Activated CD4-positive, alpha-beta memory T cell treated with anti-CD3 and anti-CD28 coated beads for 36 hours (primary cell): ENCODE measurements around the gene FXYD6. TPM values are rescaled to one million over a fixed set of nuclear protein-coding genes. Genes with fewer than 3 reads are reported as not detected.

Experiments used
- CTCF ChIA-PET: fragments of 350-600 bp; sonication (Branson Sonifier 250); formaldehyde crosslinking; loops from one replicate; lab custom pipeline; 2021; ENCODE audit warnings: antibody characterized with exemption, inconsistent platforms; lab: Charles Lee
- POLR2A ChIA-PET: fragments of 350-600 bp; sonication (Branson Sonifier 250); formaldehyde crosslinking; loops from one replicate; lab custom pipeline; 2021; ENCODE audit warnings: antibody characterized with exemption; lab: Charles Lee
- DNase-seq: peaks from one replicate; pipeline ENCODE4 v3.0.0-alpha.2; 2020
- H3K27ac Mint-ChIP-seq: one replicate; pipeline ENCODE4 v1.8.0; 2021; ENCODE audit warnings: mixed read lengths
- H3K27me3 Mint-ChIP-seq: one replicate; pipeline ENCODE4 v1.8.0; 2021; ENCODE audit warnings: mixed read lengths
- H3K36me3 Mint-ChIP-seq: one replicate; pipeline ENCODE4 v1.8.0; 2021; ENCODE audit warnings: mixed read lengths
- H3K4me1 Mint-ChIP-seq: one replicate; pipeline ENCODE4 v1.8.0; 2021; ENCODE audit warnings: low read depth, mixed read lengths
- H3K4me3 Mint-ChIP-seq: one replicate; pipeline ENCODE4 v1.8.0; 2021; ENCODE audit warnings: mild to moderate bottlenecking, mixed read lengths
- H3K9me3 Mint-ChIP-seq: one replicate; pipeline ENCODE4 v1.8.0; 2021; ENCODE audit warnings: mixed read lengths
- intact Hi-C: fragments of 100-400 bp; cut with micrococcal nuclease; formaldehyde crosslinking; loops from one replicate; pipeline ENCODE4 v1.15.1; 2023
- total RNA-seq, 2 experiments: library from RNA; stranded (reverse); gene quantifications; one replicate each; pipeline ENCODE4 v1.2.3, GENCODE V29; 2021

The FXYD6 gene
- total RNA-seq, 2 experiments from 2014 or later, result 0.26 to 0.61 TPM

- H3K27ac Mint-ChIP-seq, result no peak overlapping the region
- no peaks in the 10 kb centered on the region for H3K4me1 Mint-ChIP-seq
- intact Hi-C loops, result no loop called here
- no peaks in the 10 kb centered on the region for H3K36me3 Mint-ChIP-seq
- ChIA-PET CTCF (interaction anchor here (0.7 to 2.4 kb wide), 3 partner anchors 45 to 152 kb away, joined by 3 to 7 read pairs (median 3); no protein-coding TSS in a partner anchor), POLR2A (no interaction called here)
- no peaks in the 10 kb centered on the region for H3K27me3 Mint-ChIP-seq
- H3K4me3 Mint-ChIP-seq, result no peak overlapping the region
- no peak for DNase-seq
- H3K9me3 Mint-ChIP-seq, result no peaks in the 10 kb centered on the region
These were observed 25.1 kb upstream of the FXYD6 start for GRCh38 chr11:117901601-117902000.

- DNase-seq, result no peak
- Mint-ChIP-seq H3K36me3 (no peaks in the 10 kb centered on the region), H3K4me3 (no peak overlapping the region), H3K9me3 (no peaks in the 10 kb centered on the region), H3K4me1 (no peaks in the 10 kb centered on the region), H3K27ac (no peak overlapping the region), H3K27me3 (no peaks in the 10 kb centered on the region)
- intact Hi-C loops, result no loop called here
- CTCF ChIA-PET, result interaction anchor here (0.7 to 2.4 kb wide), 5 partner anchors 46 to 153 kb away, joined by 3 to 7 read pairs (median 4); no protein-coding TSS in a partner anchor
- POLR2A ChIA-PET, result no interaction called here
These were observed 24.4 kb upstream of the FXYD6 start for GRCh38 chr11:117900720-117901440.

- Mint-ChIP-seq H3K4me1 (no peaks in the 10 kb centered on the region), H3K9me3 (no peaks in the 10 kb centered on the region), H3K4me3 (no peak overlapping the region), H3K27ac (no peak overlapping the region), H3K36me3 (no peaks in the 10 kb centered on the region), H3K27me3 (no peaks in the 10 kb centered on the region)
- ChIA-PET CTCF (interaction anchor here (0.9 to 2.4 kb wide), 3 partner anchors 47 to 153 kb away, joined by 4 to 7 read pairs (median 5); no protein-coding TSS in a partner anchor), POLR2A (no interaction called here)
- DNase-seq, result no peak
- intact Hi-C loops, result no loop called here
These were observed 23.7 kb upstream of the FXYD6 start for GRCh38 chr11:117900121-117900648.

GRCh38 chr11:117898059-117898458 is 21.6 kb upstream of the FXYD6 start:
- peak; percentile 3 for DNase-seq
- intact Hi-C loops, result no loop called here
- Mint-ChIP-seq H3K27me3 (peaks cover 2% of the 10 kb centered on the region), H3K4me1 (no peaks in the 10 kb centered on the region), H3K27ac (no peak overlapping the region), H3K9me3 (peaks cover 5% of the 10 kb centered on the region), H3K36me3 (no peaks in the 10 kb centered on the region), H3K4me3 (no peak overlapping the region)
- ChIA-PET CTCF (interaction anchor here (1.7 kb wide), 1 partner anchor 49 kb away, joined by 7 read pairs; no protein-coding TSS in a partner anchor), POLR2A (no interaction called here)

- H3K27me3 Mint-ChIP-seq, result peaks cover 2% of the 10 kb centered on the region
- ChIA-PET POLR2A (no interaction called here), CTCF (interaction anchor here (1.5 kb wide), 1 partner anchor 54 kb away, joined by 3 read pairs; no protein-coding TSS in a partner anchor)
- H3K27ac Mint-ChIP-seq, result no peak overlapping the region
- no peaks in the 10 kb centered on the region for H3K36me3 Mint-ChIP-seq
- intact Hi-C loops, result no loop called here
- H3K4me1 Mint-ChIP-seq, result no peaks in the 10 kb centered on the region
- H3K9me3 Mint-ChIP-seq, result peaks cover 14% of the 10 kb centered on the region
- no peak for DNase-seq
- H3K4me3 Mint-ChIP-seq, result no peak overlapping the region
These were observed 16.2 kb upstream of the FXYD6 start for GRCh38 chr11:117892651-117893050.

- Mint-ChIP-seq H3K9me3 (peaks cover 14% of the 10 kb centered on the region), H3K4me1 (no peaks in the 10 kb centered on the region), H3K36me3 (no peaks in the 10 kb centered on the region), H3K4me3 (no peak overlapping the region), H3K27me3 (peaks cover 2% of the 10 kb centered on the region), H3K27ac (no peak overlapping the region)
- DNase-seq, result peak; percentile 4
- intact Hi-C loops, result no loop called here
- ChIA-PET CTCF (interaction anchor here (0.8 kb wide), 2 partner anchors 15 to 47 kb away, joined by 3 read pairs; partner anchors contain the start of gene FXYD6), POLR2A (no interaction called here)
These were observed 14.9 kb upstream of the FXYD6 start for GRCh38 chr11:117891362-117891761.

- H3K9me3 Mint-ChIP-seq, result peaks cover 10% of the 10 kb centered on the region
- no peak overlapping the region for H3K4me3 Mint-ChIP-seq
- intact Hi-C loops, result no loop called here
- H3K36me3 Mint-ChIP-seq, result no peaks in the 10 kb centered on the region
- ChIA-PET POLR2A (no interaction called here), CTCF (no interaction called here)
- H3K27me3 Mint-ChIP-seq, result no peaks in the 10 kb centered on the region
- no peak for DNase-seq
- no peaks in the 10 kb centered on the region for H3K4me1 Mint-ChIP-seq
- no peak overlapping the region for H3K27ac Mint-ChIP-seq
These were observed 11.7 kb upstream of the FXYD6 start for GRCh38 chr11:117888139-117888566.

- Mint-ChIP-seq H3K36me3 (no peaks in the 10 kb centered on the region), H3K4me1 (no peaks in the 10 kb centered on the region), H3K27me3 (no peaks in the 10 kb centered on the region), H3K4me3 (no peak overlapping the region), H3K9me3 (peaks cover 4% of the 10 kb centered on the region), H3K27ac (no peak overlapping the region)
- DNase-seq, result no peak
- ChIA-PET POLR2A (no interaction called here), CTCF (no interaction called here)
- intact Hi-C loops, result no loop called here
These were observed 11.1 kb upstream of the FXYD6 start for GRCh38 chr11:117887431-117888138.

GRCh38 chr11:117885777-117886176 is 9.3 kb upstream of the FXYD6 start:
- Mint-ChIP-seq H3K4me1 (no peaks in the 10 kb centered on the region), H3K27me3 (no peaks in the 10 kb centered on the region), H3K9me3 (peaks cover 3% of the 10 kb centered on the region), H3K27ac (no peak overlapping the region), H3K4me3 (no peak overlapping the region), H3K36me3 (no peaks in the 10 kb centered on the region)
- no peak for DNase-seq
- CTCF ChIA-PET, result interaction anchor here (1.6 kb wide), 1 partner anchor 61 kb away, joined by 7 read pairs; no protein-coding TSS in a partner anchor
- POLR2A ChIA-PET, result no interaction called here
- intact Hi-C loops, result no loop called here

- ChIA-PET POLR2A (interaction anchor here (0.5 kb wide), 1 partner anchor 361 kb away, joined by 3 read pairs; no protein-coding TSS in a partner anchor), CTCF (interaction anchor here (0.6 to 1.6 kb wide), 2 partner anchors 62 to 76 kb away, joined by 3 to 7 read pairs; no protein-coding TSS in a partner anchor)
- H3K4me3 Mint-ChIP-seq, result no peak overlapping the region
- intact Hi-C loops, result no loop called here
- no peaks in the 10 kb centered on the region for H3K4me1 Mint-ChIP-seq
- H3K9me3 Mint-ChIP-seq, result peaks cover 3% of the 10 kb centered on the region
- peak; percentile 41 for DNase-seq
- H3K27ac Mint-ChIP-seq, result no peak overlapping the region
- H3K27me3 Mint-ChIP-seq, result no peaks in the 10 kb centered on the region
- no peaks in the 10 kb centered on the region for H3K36me3 Mint-ChIP-seq
These were observed 8.5 kb upstream of the FXYD6 start for GRCh38 chr11:117884994-117885393.

- intact Hi-C loops, result no loop called here
- Mint-ChIP-seq H3K36me3 (no peaks in the 10 kb centered on the region), H3K27me3 (peaks cover 10% of the 10 kb centered on the region), H3K9me3 (no peaks in the 10 kb centered on the region), H3K4me1 (no peaks in the 10 kb centered on the region), H3K4me3 (no peak overlapping the region), H3K27ac (no peak overlapping the region)
- DNase-seq, result no peak
- POLR2A ChIA-PET, result no interaction called here
- CTCF ChIA-PET, result interaction anchor here (1.5 kb wide), 1 partner anchor 40 kb away, joined by 3 read pairs; no protein-coding TSS in a partner anchor
These were observed 6.6 kb upstream of the FXYD6 start for GRCh38 chr11:117883063-117883462.
